Liver (tissue), 9 donors: Measurements from ENCODE around the gene IGSF8. TPM values are rescaled to one million over a fixed set of nuclear protein-coding genes. Genes with fewer than 3 reads are reported as not detected.
A peak's percentile ranks its signal among the peaks of the same experiment; 100 is the strongest.

ENCODE experiments used
- DNase-seq: peaks from one replicate; pipeline ENCODE4 v3.0.0-alpha.2; 2017; ENCODE audit warnings: low spot score
- H3K27ac ChIP-seq, 2 donors: one replicate each; pipeline ENCODE4 v1.7.0; 2013; ENCODE audit warnings: inconsistent platforms in 2 of 2, low read length in 2 of 2, control low read depth in 1 of 2, low read depth in 1 of 2, mild to moderate bottlenecking in 1 of 2
- H3K27me3 ChIP-seq, 4 donors: one replicate each; pipeline versions ENCODE4 v1.6.1 to v1.7.0; 2013; ENCODE audit warnings: low read length in 3 of 4, inconsistent platforms in 1 of 4, mild to moderate bottlenecking in 1 of 4, moderate library complexity in 1 of 4; ENCODE audit not compliant: control insufficient read depth in 4 of 4, insufficient read depth in 4 of 4
- H3K36me3 ChIP-seq, 4 donors: one replicate each; pipeline versions ENCODE4 v1.6.1 to v1.7.0; 2013; ENCODE audit warnings: low read length in 3 of 4, mild to moderate bottlenecking in 3 of 4, low read depth in 1 of 4, moderate library complexity in 1 of 4; ENCODE audit not compliant: control insufficient read depth in 4 of 4, insufficient read depth in 3 of 4
- H3K4me1 ChIP-seq, 4 donors: one replicate each; pipeline versions ENCODE4 v1.6.1 to v1.7.0; 2013; ENCODE audit warnings: low read length in 3 of 4, mild to moderate bottlenecking in 3 of 4, moderate library complexity in 1 of 4; ENCODE audit not compliant: control insufficient read depth in 4 of 4, insufficient read depth in 4 of 4
- H3K4me3 ChIP-seq, 3 donors: one replicate each; pipeline versions ENCODE4 v1.6.1 to v1.7.0; 2013; ENCODE audit warnings: low read length in 3 of 3, control low read depth in 1 of 3, low read depth in 1 of 3, mild to moderate bottlenecking in 1 of 3
- H3K9ac ChIP-seq, 2 donors: one replicate each; pipeline ENCODE4 v1.7.0; 2013; ENCODE audit warnings: low read length in 2 of 2, mild to moderate bottlenecking in 2 of 2, moderate library complexity in 2 of 2, control low read depth in 1 of 2, low read depth in 1 of 2
- H3K9me3 ChIP-seq, 4 donors: one replicate each; pipeline versions ENCODE4 v1.6.1 to v1.7.0; 2013; ENCODE audit warnings: low read length in 3 of 4; ENCODE audit not compliant: control insufficient read depth in 4 of 4
- ATF3 ChIP-seq: IDR thresholded peaks from 2 replicates; pipeline ENCODE4 v1.6.1; 2016; ENCODE audit warnings: antibody characterized with exemption
- CTCF ChIP-seq: fragments of 150-350 bp; IDR thresholded peaks from 2 replicates; pipeline ENCODE4 v1.5.1; 2017; ENCODE audit warnings: improper control_type of control experiment, low read depth, low read length; ENCODE audit not compliant: missing input control
- EGR1 ChIP-seq, 2 donors: IDR thresholded peaks; 2 replicates each; pipeline ENCODE4 v1.6.1; 2016 to 2018; ENCODE audit warnings: antibody characterized with exemption in 2 of 2, low read depth in 2 of 2
- FOXA1 ChIP-seq: IDR thresholded peaks from 2 replicates; pipeline ENCODE4 v1.6.1; 2016; ENCODE audit warnings: antibody characterized with exemption
- FOXA2 ChIP-seq: IDR thresholded peaks from 2 replicates; pipeline ENCODE4 v1.6.1; 2016; ENCODE audit warnings: antibody characterized with exemption
- GABPA ChIP-seq, 2 donors: IDR thresholded peaks in 1 of 2; conservative IDR thresholded peaks in 1 of 2; 2 replicates each; pipeline ENCODE4 v1.6.1; 2016; ENCODE audit warnings: antibody characterized with exemption in 2 of 2, mild to moderate bottlenecking in 1 of 2, moderate library complexity in 1 of 2
- HNF4A ChIP-seq, 2 donors: conservative IDR thresholded peaks; 2 replicates each; pipeline ENCODE4 v1.6.1; 2016; ENCODE audit warnings: antibody characterized with exemption in 2 of 2, mild to moderate bottlenecking in 2 of 2
- HNF4G ChIP-seq: IDR thresholded peaks from 2 replicates; pipeline ENCODE4 v1.6.1; 2016; ENCODE audit warnings: antibody characterized with exemption
- JUND ChIP-seq, 2 donors: IDR thresholded peaks; 2 replicates each; pipeline ENCODE4 v1.6.1; 2016; ENCODE audit warnings: antibody characterized with exemption in 2 of 2
- MAX ChIP-seq: IDR thresholded peaks from 2 replicates; pipeline ENCODE4 v1.6.1; 2016; ENCODE audit warnings: antibody characterized with exemption
- NR2F2 ChIP-seq: IDR thresholded peaks from 2 replicates; pipeline ENCODE4 v1.6.1; 2016; ENCODE audit warnings: antibody characterized with exemption
- RAD21 ChIP-seq, 2 donors: IDR thresholded peaks; 2 replicates each; pipeline ENCODE4 v1.6.1; 2016; ENCODE audit warnings: antibody characterized with exemption in 2 of 2, mild to moderate bottlenecking in 2 of 2
- REST ChIP-seq: IDR thresholded peaks from 2 replicates; pipeline ENCODE4 v1.6.1; 2016; ENCODE audit warnings: antibody characterized with exemption, mild to moderate bottlenecking
- SP1 ChIP-seq: IDR thresholded peaks from 2 replicates; pipeline ENCODE4 v1.6.1; 2018; ENCODE audit warnings: antibody characterized with exemption, mild to moderate bottlenecking
- ZBTB33 ChIP-seq: IDR thresholded peaks from 2 replicates; pipeline ENCODE4 v1.6.1; 2016; ENCODE audit warnings: antibody characterized with exemption
- WGBS: extraction: QIAGEN DNeasy Blood & Tissue Kit; methylation state at CpG from one replicate; pipeline ENCODE4 v1.1.7; 2013; 5-methylcytosine and 5-hydroxymethylcytosine counted together
- polyA plus RNA-seq, 2 donors: library from polyadenylated mRNA; stranded (reverse) in 1 of 2; unstranded in 1 of 2; fragments of 200-250 nt in 1 of 2; fragments of >200 nt in 1 of 2; fragmentation: Nextera tagmentation in 1 of 2; extraction: Ambion mirVana in 1 of 2; gene quantifications; one replicate each; pipeline versions ENCODE4 v1.2.1 to v1.2.3, GENCODE V29; 2013 to 2015
- total RNA-seq, 2 donors: library from RNA; depleted of rRNA; stranded (reverse); fragments of >200 nt; gene quantifications; one replicate each; pipeline ENCODE4 v1.2.3, GENCODE V29; 2014
- donor health status: healthy.
- donor health status: healthy.
- donor health status: healthy.
- donor health status: healthy.
- donor health status: healthy.

IGSF8 gene
- total and polyA plus RNA-seq, 4 donors: 9.8 to 24.3 (median 20.3) TPM

- TF ChIP-seq REST: no peak
- no peak for TF ChIP-seq HNF4A (conservative IDR thresholded peaks at IDR 0.05)
- no peak for TF ChIP-seq RAD21 (IDR thresholded peaks at IDR 0.05)
- TF ChIP-seq JUND (IDR thresholded peaks at IDR 0.05): no peak
- no peak for TF ChIP-seq GABPA (IDR thresholded peaks at IDR 0.05 in 1 of 2, conservative IDR thresholded peaks at IDR 0.05 in 1 of 2)
- no peak for TF ChIP-seq MAX
- TF ChIP-seq NR2F2: no peak
- TF ChIP-seq EGR1 (IDR thresholded peaks at IDR 0.05; ENCODE audit: low read depth in 2 of 2): no peak
These were observed 3.5 kb upstream of the IGSF8 start (continued) for GRCh38 chr1:160101717-160102522.

- Histone ChIP-seq H3K9me3 (no peaks in the 10 kb centered on the region), H3K4me1 (peaks cover 14 to 40% (median 33%) of the 10 kb centered on the region in 4 donors), H3K4me3 (no peak overlapping the region), H3K27ac (peak overlapping the region in 1 of 2 donors; percentile 8), H3K36me3 (no peaks in the 10 kb centered on the region), H3K27me3 (no peaks in the 10 kb centered on the region), H3K9ac (peak overlapping the region in 1 of 2 donors; percentile 29)
- 33% methylated on average over 13 of the region's 13 CpGs for WGBS
- peak; percentile 73 for DNase-seq
- peak; percentile 31 for TF ChIP-seq SP1
- peak; percentile 94 to 96 for TF ChIP-seq RAD21 (IDR thresholded peaks at IDR 0.05)
- TF ChIP-seq JUND (IDR thresholded peaks at IDR 0.05): no peak
- TF ChIP-seq CTCF: peak; percentile 85
These were observed 2.8 kb upstream of the IGSF8 start for GRCh38 chr1:160101037-160101716.

- DNase-seq: no peak
- H3K36me3 ChIP-seq: no peaks in the 10 kb centered on the region
- H3K9ac ChIP-seq: peak overlapping the region in 1 of 2 donors; percentile 83
- H3K4me1 ChIP-seq: peaks cover 25 to 54% (median 47%) of the 10 kb centered on the region in 4 donors
- H3K4me3 ChIP-seq: no peak overlapping the region
- peak overlapping the region; percentile 86 to 92 for H3K27ac ChIP-seq
- no peaks in the 10 kb centered on the region for H3K27me3 ChIP-seq
- 94% methylated on average over 2 of the region's 2 CpGs for WGBS
- no peaks in the 10 kb centered on the region for H3K9me3 ChIP-seq
- TF ChIP-seq EGR1 (IDR thresholded peaks at IDR 0.05; ENCODE audit: low read depth in 2 of 2) (no peak), CTCF (no peak), ATF3 (no peak), MAX (no peak), FOXA2 (no peak), FOXA1 (no peak), JUND (IDR thresholded peaks at IDR 0.05) (no peak), ZBTB33 (no peak), SP1 (no peak), RAD21 (IDR thresholded peaks at IDR 0.05) (no peak), NR2F2 (no peak), HNF4G (no peak)
These were observed 1.4 kb upstream of the IGSF8 start for GRCh38 chr1:160099716-160100375.
